ENCODE data around the gene DCC.
"Not testable (repeated sequence)": the region's sequence is repeated elsewhere in the genome, so short reads cannot be mapped to it uniquely, and the experiment has no call there.

The DCC gene

GRCh38 chr18:52348209-52348608 lies 8.2 kb downstream of the DCC start:
- DNase-seq (ENCODE audit: low read depth), result no peak

- DNase-seq (ENCODE audit: low read depth), result no peak
These were observed 9.5 kb downstream of the DCC start for GRCh38 chr18:52349498-52349897.

- DNase-seq (ENCODE audit: low read depth), result no peak
These were observed 12.9 kb downstream of the DCC start for GRCh38 chr18:52352920-52353319.

GRCh38 chr18:52353589-52353988 lies 13.6 kb downstream of the DCC start:
- DNase-seq (ENCODE audit: low read depth), result no peak

GRCh38 chr18:52363861-52364260 lies 23.9 kb downstream of the DCC start:
- no peak for DNase-seq (ENCODE audit: low read depth)

- not testable (repeated sequence) for DNase-seq (ENCODE audit: low read depth)
These were observed 26.9 kb downstream of the DCC start for GRCh38 chr18:52366851-52367250.

GRCh38 chr18:52367953-52368742 lies 28.2 kb downstream of the DCC start:
- no peak for DNase-seq (ENCODE audit: low read depth)

GRCh38 chr18:52370841-52371240 lies 30.8 kb downstream of the DCC start:
- DNase-seq (ENCODE audit: low read depth), result no peak

GRCh38 chr18:52376104-52376503 lies 36.1 kb downstream of the DCC start:
- DNase-seq (ENCODE audit: low read depth), result no peak

GRCh38 chr18:52377094-52377493 lies 37.1 kb downstream of the DCC start:
- no peak for DNase-seq (ENCODE audit: low read depth)

- DNase-seq (ENCODE audit: low read depth), result no peak
These were observed 46.3 kb downstream of the DCC start for GRCh38 chr18:52386306-52386705.

GRCh38 chr18:52387175-52387574 lies 47.2 kb downstream of the DCC start:
- no peak for DNase-seq (ENCODE audit: low read depth)

- DNase-seq (ENCODE audit: low read depth), result no peak
These were observed 52.0 kb downstream of the DCC start for GRCh38 chr18:52391810-52392559.

GRCh38 chr18:52394602-52395001 lies 54.6 kb downstream of the DCC start:
- no peak for DNase-seq (ENCODE audit: low read depth)

- DNase-seq (ENCODE audit: low read depth), result no peak
These were observed 55.3 kb downstream of the DCC start for GRCh38 chr18:52395146-52395852.

- DNase-seq (ENCODE audit: low read depth), result no peak
These were observed 61.2 kb downstream of the DCC start for GRCh38 chr18:52401236-52401635.

GRCh38 chr18:52402814-52403213 lies 62.8 kb downstream of the DCC start:
- DNase-seq (ENCODE audit: low read depth), result no peak

- DNase-seq (ENCODE audit: low read depth), result no peak
These were observed 63.5 kb downstream of the DCC start for GRCh38 chr18:52403291-52404021.

- DNase-seq (ENCODE audit: low read depth), result no peak
These were observed 68.9 kb downstream of the DCC start for GRCh38 chr18:52408800-52409302.

- no peak for DNase-seq (ENCODE audit: low read depth)
These were observed 69.7 kb downstream of the DCC start for GRCh38 chr18:52409727-52410126.

- no peak for DNase-seq (ENCODE audit: low read depth)
These were observed 75.1 kb downstream of the DCC start for GRCh38 chr18:52415131-52415530.

Measured in GM04504 (cell line).